Mucosa of gallbladder (tissue), 1 donor: ENCODE measurements around the gene MMRN2. TPM values are rescaled to one million over a fixed set of nuclear protein-coding genes. Genes with fewer than 3 reads are reported as not detected.
"Not testable (repeated sequence)": the region's sequence is repeated elsewhere in the genome, so short reads cannot be mapped to it uniquely, and the experiment has no call there.

Source experiments
- DNase-seq: peaks from one replicate; pipeline ENCODE4 v3.0.0-alpha.2; 2020; ENCODE audit warnings: low spot score
- total RNA-seq: library from RNA; stranded (reverse); gene quantifications from one replicate; pipeline ENCODE4 v1.2.1, GENCODE V29; 2021
- donor health status: DM: no; HTN: no; CAD: no.

Gene MMRN2
- total RNA-seq, 1 donor from 2014 or later = 17.4 TPM

DNA sequence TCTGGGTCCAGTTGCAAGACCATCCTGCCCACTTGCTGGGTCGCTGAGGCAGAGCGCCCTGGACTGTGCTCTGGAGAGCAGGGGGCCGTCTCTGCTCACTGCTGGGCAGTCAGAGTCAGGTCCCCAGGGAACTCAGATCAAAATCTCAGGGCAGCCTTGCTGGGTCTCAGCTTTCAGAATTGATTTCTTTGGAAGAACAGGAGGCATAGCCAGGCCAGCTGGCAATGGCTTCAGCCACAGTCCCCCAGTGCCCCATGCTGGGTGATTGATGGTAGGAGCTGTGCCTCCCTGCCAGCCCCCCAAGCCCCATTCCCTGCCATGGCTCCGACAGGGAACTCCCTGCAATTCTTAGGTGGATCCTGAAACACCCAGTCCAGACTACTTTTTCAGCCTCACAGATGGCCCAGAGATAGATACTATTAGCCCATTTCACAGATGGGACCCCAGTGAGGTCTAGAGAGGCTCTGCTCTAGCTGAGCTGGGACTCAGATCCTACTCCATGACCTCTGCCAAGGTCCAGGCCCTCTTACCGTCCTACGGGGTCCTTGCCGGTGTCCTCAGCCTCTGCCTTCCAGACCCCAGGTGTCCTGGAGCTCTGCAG lies 467 bp downstream of the MMRN2 start:
- DNase-seq = no peak

DNA sequence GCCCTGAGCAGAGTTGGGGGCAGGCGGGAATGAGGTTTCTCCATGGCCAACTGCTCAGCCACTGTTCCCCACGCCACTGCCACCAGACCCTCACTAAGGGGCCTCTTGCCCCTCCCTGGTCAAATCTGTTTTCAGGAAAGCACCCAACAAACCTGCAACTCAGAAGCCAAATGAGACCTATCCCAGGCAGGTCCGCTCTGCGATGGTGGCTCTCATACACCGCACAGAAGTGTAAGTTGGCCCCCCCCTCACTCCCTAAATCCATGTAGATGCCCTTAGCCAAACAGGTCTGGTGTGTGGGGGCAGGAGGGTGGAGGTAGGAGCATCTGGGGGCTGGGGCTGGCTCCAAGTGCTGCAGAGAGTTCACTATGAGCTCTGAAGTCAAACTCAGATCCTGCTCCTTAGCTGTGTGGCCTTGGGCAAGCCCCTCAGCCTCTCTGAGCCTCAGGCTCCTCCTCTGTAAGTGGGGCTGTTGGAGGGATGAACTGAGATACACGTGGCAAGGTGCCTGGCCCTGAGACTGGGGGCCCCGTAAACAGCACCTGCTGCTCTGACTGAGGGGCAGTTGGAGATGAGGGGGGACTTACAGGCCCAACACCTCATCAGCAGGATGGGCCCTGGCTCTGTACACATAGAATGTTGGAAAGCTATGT lies 1.1 kb downstream of the MMRN2 start:
- no peak for DNase-seq

DNA sequence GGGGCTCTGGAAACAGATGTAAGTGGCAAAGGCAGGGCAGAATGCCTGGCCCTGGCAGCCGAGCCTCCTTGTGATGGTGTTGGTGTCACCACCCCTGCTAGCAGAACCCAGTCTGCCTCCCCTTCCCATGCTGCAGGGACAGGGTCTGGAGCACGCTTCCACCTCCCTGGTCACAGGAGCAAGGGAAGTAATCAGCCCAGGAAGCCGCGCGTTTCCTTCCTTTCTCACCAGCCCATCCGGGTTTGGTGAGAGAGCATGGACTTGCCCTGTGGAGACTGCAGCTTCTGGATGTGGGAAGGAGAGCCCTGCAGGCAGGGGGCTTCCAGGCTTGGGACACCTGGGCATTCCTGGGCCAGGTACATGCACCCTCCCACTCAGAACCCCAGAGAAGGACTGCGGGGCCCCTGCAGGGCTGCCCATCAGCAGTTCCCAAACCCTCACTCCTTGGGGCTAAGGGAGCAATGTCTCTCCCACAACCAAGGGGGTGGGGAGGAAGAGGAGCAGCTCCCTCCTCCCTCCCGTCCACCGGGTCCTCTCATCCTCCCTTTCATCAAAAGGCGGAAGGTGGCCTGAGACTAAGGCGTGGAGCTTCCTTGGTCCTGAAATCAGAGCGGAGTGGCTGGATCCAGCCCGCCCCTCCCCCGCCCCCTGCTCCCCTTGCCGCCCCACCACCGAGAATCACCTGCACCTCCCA lies 1.8 kb downstream of the MMRN2 start:
- no peak for DNase-seq

DNA sequence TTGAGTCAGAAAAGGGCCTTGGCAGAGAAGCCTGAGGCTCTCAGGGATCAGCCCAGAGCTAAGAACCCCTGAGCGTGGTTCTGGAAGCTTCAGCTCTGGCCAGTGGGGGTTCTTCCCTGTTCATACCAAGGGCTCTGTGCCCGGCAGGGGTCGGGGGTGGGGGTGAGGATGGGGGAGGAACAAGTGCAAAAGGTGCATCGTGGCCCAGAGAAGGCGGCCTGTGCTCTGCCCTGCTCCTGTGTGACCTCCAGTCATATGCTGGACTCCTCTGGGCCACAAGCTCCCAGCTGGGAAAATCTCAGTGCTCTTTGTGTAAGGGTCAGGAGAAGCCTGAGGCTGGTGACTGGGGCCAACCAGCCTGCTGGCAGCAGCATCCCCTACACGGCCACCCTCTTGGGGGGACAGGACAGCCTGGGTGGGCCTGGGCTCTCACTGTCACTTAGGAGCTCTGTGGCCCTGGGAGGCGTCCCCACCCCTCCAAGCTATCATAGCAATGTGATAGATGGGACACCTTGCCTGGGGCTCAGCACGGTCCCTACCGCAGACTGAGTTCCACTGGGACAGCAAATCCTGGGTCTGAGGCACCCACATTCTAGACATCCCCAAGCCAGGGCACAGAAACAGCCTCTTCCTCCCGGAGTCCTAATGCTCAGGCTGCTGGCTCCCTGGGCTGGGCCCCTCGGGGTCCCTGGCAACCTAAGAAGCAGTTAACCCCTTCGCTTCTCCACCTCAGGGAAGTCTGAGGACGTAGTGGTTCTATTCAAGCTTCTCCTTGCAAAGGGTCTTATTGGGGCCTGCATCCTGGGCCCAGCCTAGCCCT lies 2.5 kb downstream of the MMRN2 start:
- DNase-seq = no peak

DNA sequence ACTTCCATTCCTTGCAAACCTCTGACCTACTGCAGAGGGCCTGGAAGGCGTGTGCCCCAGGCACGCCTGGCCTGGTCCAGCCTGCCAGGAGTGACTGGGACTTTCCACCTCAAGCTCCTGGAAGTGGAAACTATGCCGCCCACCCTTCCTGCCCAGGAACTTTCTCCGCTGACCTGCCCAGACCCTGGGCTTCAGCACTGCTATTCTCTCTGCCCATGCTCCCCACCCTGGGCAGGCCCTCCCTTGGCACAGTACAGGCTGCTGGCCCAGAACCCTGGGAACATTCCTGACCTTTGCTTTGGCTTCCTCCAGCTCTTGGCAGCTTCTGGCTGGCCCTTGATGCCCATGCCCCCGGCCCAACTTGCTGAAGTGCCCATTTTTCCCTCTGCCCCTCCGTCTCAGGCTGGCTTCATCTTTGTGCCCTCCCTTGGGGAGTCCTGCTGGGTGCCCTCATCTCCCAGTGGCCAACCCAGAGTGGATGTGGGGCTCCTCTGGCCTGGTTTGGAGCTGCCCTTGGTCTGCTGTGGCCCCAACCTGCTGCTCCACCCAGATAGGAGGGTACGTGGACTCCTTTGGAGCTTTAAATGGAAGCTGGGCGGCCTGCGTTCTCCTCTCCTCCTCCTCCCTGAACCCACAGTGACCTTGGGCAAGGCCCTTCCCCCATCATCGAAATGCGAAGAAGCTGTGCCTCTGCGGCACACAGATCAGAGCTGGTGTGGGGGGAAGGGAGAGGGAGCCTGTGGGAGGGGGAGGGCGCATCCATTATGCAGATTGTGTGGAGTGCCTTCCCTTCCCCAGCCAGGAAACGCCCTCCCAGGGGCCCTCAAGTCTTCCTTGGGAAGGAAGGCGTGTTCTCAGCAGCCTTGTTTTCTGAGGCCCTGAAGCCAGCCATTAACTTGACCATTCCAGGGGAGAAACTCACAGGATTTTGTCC lies 3.4 kb downstream of the MMRN2 start:
- no peak for DNase-seq

DNA sequence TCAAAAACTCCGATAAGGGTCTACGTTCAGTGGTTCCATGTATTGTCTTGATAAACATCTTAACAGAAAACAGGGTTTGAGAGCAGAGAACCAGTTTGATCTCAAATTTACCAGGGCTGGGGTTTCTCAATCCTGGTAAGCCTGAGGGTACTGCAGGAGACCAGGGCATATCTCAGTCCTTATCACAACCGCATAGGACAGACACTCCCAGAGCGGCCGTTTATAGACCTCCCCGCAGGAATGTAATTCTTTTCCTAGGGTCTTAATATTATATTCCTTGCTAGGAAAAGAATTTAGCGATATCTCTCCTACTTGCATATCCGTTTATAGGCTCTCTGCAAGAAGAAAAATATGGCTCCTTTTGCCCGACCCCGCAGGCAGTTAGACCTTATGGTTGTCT lies 4.7 kb downstream of the MMRN2 start:
- not testable (repeated sequence) for DNase-seq

DNA sequence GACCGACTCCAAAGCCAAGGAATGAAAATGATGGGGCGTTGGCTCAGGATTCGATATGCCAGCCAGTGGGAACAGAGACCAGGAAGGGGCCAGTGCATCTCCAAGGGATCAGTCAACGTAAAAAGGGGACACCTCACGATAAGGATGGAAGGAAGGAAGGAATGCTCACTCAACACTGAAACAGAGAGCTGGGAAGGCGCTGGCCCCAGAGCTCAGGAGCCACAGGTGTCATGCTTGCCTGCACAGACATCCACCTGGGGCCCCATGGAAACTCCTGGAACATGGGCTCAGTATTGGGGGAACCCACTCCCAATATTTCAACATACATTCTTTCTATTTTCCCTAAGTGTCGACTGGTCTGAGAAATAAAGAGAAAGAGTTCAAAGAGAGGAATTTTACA lies 5.3 kb downstream of the MMRN2 start:
- no peak for DNase-seq

DNA sequence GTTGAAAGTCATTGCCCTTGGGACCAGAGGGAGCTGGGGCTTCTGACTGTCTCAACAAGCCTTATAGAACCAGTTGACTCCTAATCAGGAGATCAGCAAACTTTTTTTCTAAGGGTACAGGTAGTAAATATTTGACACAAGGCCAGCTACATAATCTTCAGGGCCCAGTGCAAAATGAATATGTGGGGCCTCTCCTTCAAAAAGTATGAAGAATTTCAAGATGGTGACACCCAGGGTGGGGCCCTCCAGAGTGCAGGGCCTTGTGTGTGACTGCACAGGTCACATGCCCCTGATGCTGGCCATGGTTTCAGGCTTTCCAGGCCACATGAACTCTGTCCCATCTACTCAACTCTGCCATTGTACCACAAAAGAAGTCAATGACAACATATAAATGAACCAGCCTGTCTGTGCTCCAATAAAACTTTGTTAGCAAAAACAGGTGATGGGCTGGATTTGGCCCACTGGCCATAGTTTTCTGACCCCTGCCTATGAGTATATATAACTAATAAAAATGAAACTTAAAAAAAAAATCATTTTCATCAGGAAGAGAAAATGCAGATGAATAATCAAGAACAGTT lies 6.1 kb downstream of the MMRN2 start:
- DNase-seq = no peak

DNA sequence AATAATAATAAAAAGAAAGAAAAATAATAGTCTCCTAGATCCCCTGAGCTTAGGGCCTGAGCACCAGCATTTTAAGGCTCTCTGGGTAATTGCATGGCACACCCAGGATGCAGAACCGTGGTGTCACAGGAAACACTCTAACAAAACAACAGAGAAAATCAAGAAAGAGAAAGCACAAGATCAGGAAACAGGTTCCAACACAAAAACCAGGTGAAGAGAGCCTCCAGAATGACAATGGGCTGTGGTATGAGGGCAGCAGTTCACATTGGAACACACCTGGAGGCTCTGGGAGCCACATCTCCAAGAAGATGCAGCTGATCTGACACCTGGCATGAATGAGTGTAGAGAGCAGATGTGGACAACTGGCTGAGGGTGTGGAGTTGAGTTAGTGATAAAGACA lies 7.1 kb downstream of the MMRN2 start:
- no peak for DNase-seq

DNA sequence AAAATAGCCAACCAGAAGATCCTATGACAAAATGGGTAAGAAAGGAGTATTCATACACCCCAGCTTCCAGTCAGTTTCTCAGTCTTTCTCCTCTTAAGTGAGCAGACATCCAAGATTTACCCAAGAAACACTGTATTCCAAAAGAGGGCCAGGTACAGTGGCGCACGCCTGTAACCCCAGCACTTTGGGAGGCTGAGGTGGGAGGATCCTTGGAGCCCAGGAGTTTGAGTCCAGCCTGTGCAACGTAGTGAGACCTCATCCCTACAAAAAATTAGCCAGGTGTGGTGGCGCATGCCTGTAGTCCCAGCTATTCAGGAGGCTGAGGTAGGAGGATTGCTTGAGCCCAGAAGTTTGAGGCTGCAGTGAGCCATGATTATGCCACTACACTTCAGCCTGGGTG lies 9.6 kb downstream of the MMRN2 start:
- DNase-seq = not testable (repeated sequence)

DNA sequence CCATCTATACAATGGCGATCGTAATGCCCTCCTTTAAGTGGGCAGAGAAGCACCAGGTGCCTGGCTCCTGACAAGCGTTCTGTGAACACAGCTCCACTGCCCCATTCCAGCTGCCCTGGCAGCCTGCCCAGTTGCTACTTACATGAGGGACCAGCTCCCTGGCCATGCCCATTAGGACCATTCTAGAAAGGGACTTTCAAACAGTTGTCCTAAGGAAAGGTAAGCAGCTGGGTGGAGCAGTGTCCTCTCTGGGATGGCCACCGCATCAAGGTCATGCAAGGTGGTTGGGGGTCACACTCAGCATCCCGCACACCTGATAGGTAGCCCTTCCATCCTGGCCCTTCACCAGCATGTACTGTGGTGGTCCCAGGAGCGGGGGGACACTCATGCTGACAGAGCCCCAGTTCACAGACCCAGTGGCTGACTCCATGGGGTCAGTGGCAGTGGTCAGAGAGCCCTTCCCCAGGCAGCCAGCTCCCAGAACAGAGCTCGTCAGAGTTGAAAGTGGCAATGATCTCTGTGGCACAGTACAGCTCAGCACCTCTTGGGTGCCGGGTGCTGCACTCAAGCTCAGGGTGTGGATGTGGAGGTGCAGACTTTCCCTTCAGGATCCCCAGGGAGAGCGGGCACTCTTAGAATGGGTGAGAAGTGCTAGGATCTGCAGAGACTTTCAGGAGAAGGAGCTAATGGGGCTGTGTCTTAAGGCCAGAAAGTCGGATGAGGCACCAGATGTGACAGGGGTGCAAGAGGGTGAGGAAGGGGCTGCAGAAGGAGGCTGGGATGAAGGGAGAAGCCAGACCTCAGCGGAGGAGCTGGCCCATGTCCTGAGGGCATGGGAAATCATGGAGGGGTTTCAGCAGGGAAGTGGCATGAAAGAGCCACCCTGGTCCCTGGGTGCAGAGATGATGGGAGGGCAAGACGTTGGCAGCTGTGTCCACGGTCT lies 10.9 kb downstream of the MMRN2 start:
- DNase-seq = no peak

DNA sequence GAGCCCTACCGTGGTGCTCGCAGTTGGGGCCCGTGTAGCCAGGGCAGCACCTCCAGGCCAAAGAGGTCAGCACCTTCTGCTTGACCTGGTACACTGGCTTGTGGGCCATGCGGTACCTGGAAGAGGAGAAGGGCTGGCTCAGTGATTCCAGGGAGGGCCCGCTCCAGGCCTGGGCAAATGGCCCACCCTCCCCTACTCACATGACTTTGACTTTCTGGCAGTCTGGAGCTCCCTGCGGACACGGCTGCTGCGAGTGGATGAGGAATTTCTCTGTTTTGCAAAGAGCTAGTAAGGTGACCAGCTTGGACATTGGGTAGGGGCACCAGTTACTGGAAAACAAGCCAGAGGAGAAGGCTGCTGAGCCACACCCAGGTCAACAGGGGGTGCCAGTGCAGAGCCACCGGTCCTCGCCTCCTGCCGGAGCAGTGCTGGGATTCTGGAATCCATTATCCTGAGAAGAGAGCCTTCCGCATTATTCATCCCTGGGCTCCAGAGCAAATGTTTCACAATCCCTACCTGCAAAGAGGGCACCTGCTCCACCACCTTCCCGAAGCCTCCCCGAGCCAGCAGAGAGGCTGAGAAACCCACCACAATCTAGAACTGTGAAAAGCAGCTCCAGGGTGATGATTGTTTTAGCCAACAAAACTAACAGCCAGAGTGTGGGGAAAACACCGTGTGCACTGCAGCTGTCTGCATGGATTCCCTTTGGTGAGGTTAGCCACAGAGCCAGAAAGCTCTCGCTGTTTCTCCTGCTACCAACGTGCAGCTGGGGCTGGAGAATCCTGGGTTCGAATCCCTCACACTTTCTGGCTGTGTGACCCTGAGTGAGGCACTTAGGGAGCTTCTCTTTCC lies 11.8 kb downstream of the MMRN2 start:
- no peak for DNase-seq

DNA sequence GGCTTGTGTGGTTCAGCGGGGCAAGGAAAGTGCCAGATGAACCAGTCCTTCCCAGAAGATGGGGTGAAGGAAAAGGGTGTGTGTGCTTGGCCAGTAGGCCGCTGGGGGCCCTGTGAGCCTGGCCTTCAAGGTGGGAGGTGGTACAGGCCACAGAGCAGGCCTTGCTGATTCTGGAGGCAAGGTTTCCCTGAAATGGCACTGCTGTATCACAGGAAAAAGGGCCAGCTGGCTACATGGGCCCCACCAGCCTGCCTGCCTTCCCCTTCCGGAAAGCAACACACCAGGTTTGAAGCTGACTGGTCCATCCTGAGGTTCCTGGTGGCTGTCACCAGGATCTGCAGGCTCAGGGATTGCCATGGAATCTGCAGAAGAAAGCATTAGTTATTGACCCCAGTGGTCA lies 12.5 kb downstream of the MMRN2 start:
- DNase-seq = no peak

DNA sequence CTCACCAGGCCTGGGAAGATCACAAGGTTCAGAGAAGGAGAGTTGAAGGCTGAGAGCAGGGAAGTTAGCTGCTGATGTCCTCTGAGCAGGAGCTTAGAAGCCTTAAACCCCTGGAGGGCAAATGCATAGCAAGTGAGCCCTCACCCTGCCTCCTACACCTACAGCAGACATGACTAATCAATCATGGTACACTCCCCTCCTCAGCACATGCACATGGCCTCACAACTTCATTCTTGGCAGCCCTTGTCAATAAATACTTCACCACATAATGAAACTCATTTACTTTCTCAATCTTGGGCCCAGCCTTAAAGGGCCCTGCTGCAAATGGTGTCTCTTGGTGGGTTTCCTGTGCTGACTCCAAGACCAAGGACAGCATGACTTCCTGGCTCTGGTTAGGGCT lies 12.9 kb downstream of the MMRN2 start:
- DNase-seq = no peak

DNA sequence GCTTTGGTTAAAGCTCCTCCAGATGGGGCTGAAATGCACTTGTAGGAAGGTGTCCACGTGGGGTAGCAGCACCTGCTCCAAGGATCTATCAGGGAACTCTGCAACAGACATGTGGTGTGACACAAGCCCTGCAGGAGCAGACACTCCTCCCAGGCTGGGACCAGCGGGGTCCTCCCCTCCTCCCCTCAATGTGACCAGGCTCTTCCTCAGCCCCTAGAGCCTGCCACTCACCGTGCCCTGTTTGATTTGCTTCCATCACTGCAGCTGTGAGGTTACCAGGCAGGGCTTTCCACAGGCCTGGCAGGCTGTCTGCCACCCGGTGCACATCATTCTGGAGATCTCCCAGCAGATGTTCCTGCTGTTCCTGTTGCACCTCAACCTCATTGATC lies 13.4 kb downstream of the MMRN2 start:
- DNase-seq = no peak

DNA sequence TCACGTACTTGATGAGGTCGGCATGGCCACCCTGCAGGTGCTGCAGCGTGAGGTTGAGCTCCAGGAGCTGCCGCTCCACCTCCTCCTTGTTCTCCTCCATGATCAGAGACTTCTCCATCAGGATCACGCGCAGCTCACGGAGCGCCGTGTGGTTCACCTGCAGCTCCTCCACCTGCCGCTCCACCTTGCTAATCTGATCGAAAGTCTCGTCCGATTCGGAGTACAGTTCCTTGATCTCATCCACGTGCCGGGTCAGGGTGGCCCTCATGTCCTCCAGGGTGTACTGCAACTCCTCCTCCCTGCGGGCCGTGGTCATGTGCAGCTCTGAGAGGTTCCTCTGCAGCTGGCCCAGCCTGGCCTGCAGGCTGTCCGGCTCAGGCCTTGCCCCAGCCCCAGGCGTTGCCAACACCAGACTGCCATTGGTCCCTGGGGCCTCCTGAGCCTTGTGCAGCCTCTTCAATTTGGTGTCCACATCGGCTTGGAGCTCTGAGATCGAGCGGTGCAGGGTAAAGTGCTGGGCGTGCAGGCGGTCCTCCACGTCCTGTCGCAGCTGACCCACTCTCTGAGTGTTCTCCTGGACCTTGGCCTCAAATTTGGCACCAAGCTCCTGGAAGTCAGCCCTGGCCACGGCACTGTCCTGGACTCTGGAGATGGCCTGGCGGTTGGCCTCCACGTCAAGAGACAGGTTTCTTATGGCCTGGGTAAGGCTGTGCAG lies 13.9 kb downstream of the MMRN2 start:
- DNase-seq = no peak

DNA sequence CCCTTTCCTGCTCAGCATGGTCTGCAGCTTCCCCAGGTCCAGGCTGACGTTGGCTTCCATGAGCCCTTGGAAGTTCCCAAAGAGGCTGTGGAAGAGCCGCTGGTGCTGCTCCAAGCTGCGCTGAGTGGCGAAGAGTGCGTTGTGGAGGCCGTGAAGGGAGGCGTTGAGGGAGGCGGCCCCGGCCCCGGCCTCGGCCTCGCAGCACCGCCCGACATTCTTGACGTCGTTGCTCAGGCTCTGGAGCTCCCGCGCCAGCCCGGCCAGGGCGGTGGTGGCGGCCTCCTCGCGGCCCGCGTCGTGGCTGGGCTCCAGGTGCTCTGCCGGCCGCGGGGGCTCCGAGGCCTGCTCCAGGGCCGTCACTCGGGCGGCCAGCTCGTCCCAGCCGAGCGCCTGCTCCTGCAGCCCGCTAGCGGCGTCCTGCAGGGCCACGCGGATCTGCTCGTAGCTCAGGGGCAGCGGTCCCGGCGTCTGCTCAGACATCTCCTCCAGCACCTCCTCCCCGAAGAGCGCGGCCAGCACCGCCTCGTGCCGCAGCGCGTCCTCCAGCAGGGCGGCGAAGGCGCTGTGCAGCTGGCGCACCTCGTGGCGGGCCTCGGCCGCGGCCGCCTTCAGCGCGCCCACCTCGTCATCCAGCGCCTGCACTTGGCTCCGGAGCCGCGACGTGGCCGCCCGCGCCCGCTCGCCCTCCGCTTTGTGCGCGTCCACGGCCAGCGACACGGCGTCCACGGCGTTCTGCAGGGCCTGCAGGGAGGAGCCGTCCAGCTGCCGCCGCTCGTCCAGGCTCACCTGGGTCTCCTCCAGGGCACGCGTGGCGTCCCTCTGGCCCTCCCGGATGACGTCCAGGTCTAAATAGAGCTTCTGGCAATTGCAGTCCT lies 14.7 kb downstream of the MMRN2 start:
- no peak for DNase-seq
